ENCODE measurements around the gene ZNF691.

- TF ChIP-seq CTCF (IDR thresholded peaks at IDR 0.05; ENCODE audit: poor library complexity) (no peak), EZH2phosphoT487 (IDR thresholded peaks at IDR 0.05; ENCODE audit: low read depth, severe bottlenecking, unreplicated experiment) (no peak)
Observed at GRCh38 chr1:42834803-42835202, 11.6 kb upstream of the ZNF691 start.
